Endothelial cell (in vitro differentiated cells): ENCODE data around the gene GPR157. TPM values are rescaled to one million over a fixed set of nuclear protein-coding genes. Genes with fewer than 3 reads are reported as not detected.
A peak's percentile ranks its signal among the peaks of the same experiment; 100 is the strongest.
"Not testable (repeated sequence)": the region's sequence is repeated elsewhere in the genome, so short reads cannot be mapped to it uniquely, and the experiment has no call there.

Source experiments
- DNase-seq: peaks from one replicate; pipeline ENCODE4 v3.0.0; 2021; ENCODE audit warnings: low spot score
- H3K27ac Mint-ChIP-seq: one replicate; pipeline ENCODE4 v1.8.0; 2021; ENCODE audit warnings: mixed read lengths, inconsistent platforms; ENCODE audit not compliant: unreplicated experiment
- H3K27me3 Mint-ChIP-seq: one replicate; pipeline ENCODE4 v1.8.0; 2021; ENCODE audit warnings: mild to moderate bottlenecking, moderate library complexity, mixed read lengths, inconsistent platforms; ENCODE audit not compliant: unreplicated experiment
- H3K36me3 Mint-ChIP-seq: one replicate; pipeline ENCODE4 v1.8.0; 2021; ENCODE audit warnings: mild to moderate bottlenecking, low read depth, mixed read lengths, inconsistent platforms; ENCODE audit not compliant: unreplicated experiment
- H3K4me1 Mint-ChIP-seq: one replicate; pipeline ENCODE4 v1.8.0; 2021; ENCODE audit warnings: mild to moderate bottlenecking, mixed read lengths, inconsistent platforms; ENCODE audit not compliant: unreplicated experiment
- H3K4me3 Mint-ChIP-seq: one replicate; pipeline ENCODE4 v1.8.0; 2021; ENCODE audit warnings: mild to moderate bottlenecking, mixed read lengths, inconsistent platforms; ENCODE audit not compliant: unreplicated experiment
- H3K9me3 Mint-ChIP-seq: one replicate; pipeline ENCODE4 v1.8.0; 2021; ENCODE audit warnings: mixed read lengths, inconsistent platforms; ENCODE audit not compliant: unreplicated experiment
- CTCF ChIP-seq: fragments of 200-600 bp; sonication (generic); IDR thresholded peaks from one replicate; pipeline ENCODE4 v1.5.0; 2021; ENCODE audit warnings: antibody characterized with exemption; ENCODE audit not compliant: unreplicated experiment
- total RNA-seq: library from RNA; stranded (reverse); fragmentation: NEBNext Ultra II Directional; extraction: Animal tissue kit (Norgen Biotek cat#: 25700); gene quantifications from one replicate; pipeline ENCODE4 v1.2.1, GENCODE V29; 2021; ENCODE audit not compliant: unreplicated experiment

Gene GPR157
- total RNA-seq, 1 donor from 2014 or later, result 2.8 TPM

DNA sequence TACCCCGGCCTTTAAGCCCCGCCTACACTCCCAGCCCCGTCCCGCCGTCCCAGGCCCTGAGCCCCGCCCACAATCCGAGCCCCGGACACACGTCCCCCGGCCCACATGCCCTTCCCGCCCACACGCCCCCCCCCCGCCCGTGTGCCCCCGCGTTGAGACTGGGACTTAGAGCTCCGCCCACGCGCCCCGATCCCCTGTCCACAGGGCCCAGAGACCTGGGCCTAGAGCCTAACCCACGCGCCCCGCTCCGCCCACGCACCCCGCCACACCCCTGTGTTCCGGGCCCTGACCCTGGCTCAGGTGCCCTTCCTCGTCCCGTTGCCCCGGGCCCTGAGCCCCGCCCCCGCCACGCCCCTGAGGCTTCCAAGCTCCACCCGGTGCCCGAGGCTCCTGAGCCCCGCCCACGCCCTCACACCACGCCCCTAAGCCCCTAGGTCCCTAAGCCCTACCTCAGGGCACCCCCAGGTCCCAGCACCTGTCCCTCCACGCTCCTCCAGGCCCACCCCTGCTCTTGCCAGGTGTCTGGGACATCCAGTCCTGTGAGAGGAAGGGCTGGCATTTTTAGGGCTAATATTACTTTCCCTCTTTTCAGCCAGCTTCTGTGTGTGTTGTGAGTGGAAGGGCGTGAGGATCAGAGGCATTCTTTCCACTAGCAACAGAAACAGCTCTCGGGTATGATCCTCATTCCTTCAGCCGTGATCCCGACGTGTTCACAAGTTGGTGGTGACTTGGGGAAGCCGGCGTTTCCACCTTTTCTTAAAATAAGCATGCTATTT is 552 bp upstream of the GPR157 start:
- Mint-ChIP-seq H3K4me1 (no peaks in the 10 kb centered on the region), H3K27me3 (peaks cover 11% of the 10 kb centered on the region), H3K36me3 (no peaks in the 10 kb centered on the region), H3K4me3 (peak overlapping the region; percentile 82), H3K27ac (no peak overlapping the region), H3K9me3 (no peaks in the 10 kb centered on the region)
- no peak for TF ChIP-seq CTCF
- peak; percentile 74 for DNase-seq

GRCh38 chr1:9128166-9128519 is 759 bp downstream of the GPR157 start:
- Mint-ChIP-seq H3K27me3 (peaks cover 11% of the 10 kb centered on the region), H3K36me3 (no peaks in the 10 kb centered on the region), H3K9me3 (no peaks in the 10 kb centered on the region), H3K4me1 (no peaks in the 10 kb centered on the region), H3K27ac (no peak overlapping the region), H3K4me3 (no peak overlapping the region)
- TF ChIP-seq CTCF, result no peak
- no peak for DNase-seq

DNA sequence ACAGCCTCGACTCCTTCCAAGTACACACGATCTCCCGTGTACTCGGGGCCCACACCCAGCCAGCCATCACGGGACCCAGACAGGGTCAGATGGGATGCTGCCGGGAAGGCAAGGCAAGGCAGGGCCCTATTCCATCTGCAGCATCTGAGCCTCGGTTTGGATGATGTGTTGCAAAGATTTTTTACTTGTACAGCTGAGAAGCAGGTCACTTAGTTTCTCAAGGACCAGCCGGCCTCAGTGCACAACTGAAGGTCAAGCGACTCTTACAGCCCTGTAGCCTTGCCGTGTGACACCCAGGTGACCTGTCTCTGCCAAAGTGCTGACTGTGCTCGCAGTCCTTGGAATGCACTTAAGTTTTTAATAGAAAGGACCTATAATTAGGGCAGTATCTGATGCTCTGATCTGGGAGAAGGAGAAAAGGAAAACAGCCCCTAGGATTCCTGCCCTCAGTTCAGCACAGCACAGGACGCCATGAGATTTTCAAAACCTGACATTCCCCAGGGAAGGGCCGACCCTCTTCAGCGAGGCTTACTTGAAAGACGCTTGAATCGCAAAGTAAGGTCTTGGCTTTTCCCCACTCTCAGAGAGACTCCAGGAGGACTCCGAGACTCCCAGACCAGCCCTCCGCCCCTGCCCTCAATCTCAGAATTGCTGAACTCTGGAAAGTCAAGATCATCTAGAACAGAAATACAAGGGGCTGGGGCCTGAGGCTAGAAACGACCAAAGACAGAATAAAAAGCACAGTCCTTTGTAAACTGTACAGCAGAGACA is 1.3 kb downstream of the GPR157 start:
- Mint-ChIP-seq H3K9me3 (no peaks in the 10 kb centered on the region), H3K4me1 (no peaks in the 10 kb centered on the region), H3K4me3 (no peak overlapping the region), H3K36me3 (no peaks in the 10 kb centered on the region), H3K27me3 (peaks cover 11% of the 10 kb centered on the region), H3K27ac (no peak overlapping the region)
- no peak for DNase-seq
- no peak for TF ChIP-seq CTCF

GRCh38 chr1:9126511-9126910 is 2.4 kb downstream of the GPR157 start:
- no peak overlapping the region for H3K4me3 Mint-ChIP-seq
- no peaks in the 10 kb centered on the region for H3K4me1 Mint-ChIP-seq
- H3K27me3 Mint-ChIP-seq, result peaks cover 11% of the 10 kb centered on the region

DNA sequence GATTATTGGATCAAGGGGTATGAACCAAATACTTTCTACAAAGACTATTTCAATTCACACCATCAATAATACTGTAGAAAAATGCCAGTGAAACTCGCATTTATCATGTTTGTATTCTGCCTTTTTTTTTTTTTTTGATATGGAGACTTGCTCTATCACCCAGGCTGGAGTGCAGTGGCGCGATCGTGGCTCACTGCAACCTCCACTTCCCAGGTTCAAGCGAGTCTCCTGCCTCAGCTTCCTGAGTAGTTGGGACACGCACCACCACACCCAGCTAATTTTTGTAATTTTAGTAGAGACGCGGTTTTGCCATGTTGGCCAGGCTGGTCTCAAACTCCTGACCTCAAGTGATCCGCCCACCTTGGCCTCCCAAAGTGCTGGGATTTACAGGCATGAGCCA is 3.1 kb downstream of the GPR157 start:
- DNase-seq, H3K4me1 Mint-ChIP-seq, H3K9me3 Mint-ChIP-seq, H3K36me3 Mint-ChIP-seq, H3K27ac Mint-ChIP-seq, H3K4me3 Mint-ChIP-seq: not testable (repeated sequence)
- H3K27me3 Mint-ChIP-seq, result peaks cover 11% of the 10 kb centered on the region

More at GRCh38 chr1:9126511-9126910, 2.4 kb downstream of the GPR157 start:
- no peaks in the 10 kb centered on the region for H3K36me3 Mint-ChIP-seq
- H3K9me3 Mint-ChIP-seq, result no peaks in the 10 kb centered on the region
- H3K27ac Mint-ChIP-seq, result no peak overlapping the region
- TF ChIP-seq CTCF, result no peak
- no peak for DNase-seq
